Activated CD4-positive, alpha-beta T cell treated with anti-CD3 and anti-CD28 coated beads, Interleukin-2, amount 10 ng/mL, durations not matched to agents 7 days and 5 days (primary cell): ENCODE data around the gene ZNF740. TPM values are rescaled to one million over a fixed set of nuclear protein-coding genes. Genes with fewer than 3 reads are reported as not detected.
A peak's percentile ranks its signal among the peaks of the same experiment; 100 is the strongest.
"Not testable (repeated sequence)": the region's sequence is repeated elsewhere in the genome, so short reads cannot be mapped to it uniquely, and the experiment has no call there.

Experiments
- CTCF ChIA-PET: fragments of 350-600 bp; sonication (Branson Sonifier 250); formaldehyde crosslinking; loops from one replicate; lab custom pipeline; 2021; ENCODE audit warnings: antibody characterized with exemption; lab: Charles Lee
- POLR2A ChIA-PET: fragments of 350-600 bp; sonication (Branson Sonifier 250); formaldehyde crosslinking; loops from one replicate; lab custom pipeline; 2021; ENCODE audit warnings: antibody characterized with exemption; lab: Charles Lee
- DNase-seq: peaks from one replicate; pipeline ENCODE4 v3.0.0-alpha.2; 2020
- H3K27ac Mint-ChIP-seq: one replicate; pipeline ENCODE4 v1.8.0; 2021; ENCODE audit warnings: mild to moderate bottlenecking, moderate library complexity, mixed read lengths
- H3K27me3 Mint-ChIP-seq: one replicate; pipeline ENCODE4 v1.8.0; 2021; ENCODE audit warnings: mixed read lengths
- H3K36me3 Mint-ChIP-seq: one replicate; pipeline ENCODE4 v1.8.0; 2021; ENCODE audit warnings: low read depth, mixed read lengths
- H3K4me1 Mint-ChIP-seq: one replicate; pipeline ENCODE4 v1.8.0; 2021; ENCODE audit warnings: mixed read lengths
- H3K4me3 Mint-ChIP-seq: one replicate; pipeline ENCODE4 v1.8.0; 2021; ENCODE audit warnings: mild to moderate bottlenecking, moderate library complexity, mixed read lengths
- H3K9me3 Mint-ChIP-seq: one replicate; pipeline ENCODE4 v1.8.0; 2021; ENCODE audit warnings: mixed read lengths
- total RNA-seq, 2 experiments: library from RNA; stranded (reverse); gene quantifications; one replicate each; pipeline ENCODE4 v1.2.3, GENCODE V29; 2021

The ZNF740 gene
- total RNA-seq, 2 experiments from 2014 or later: 38.9 to 44.1 TPM

GRCh38 chr12:53177447-53177846 is 3.1 kb upstream of the ZNF740 start:
- H3K4me3 Mint-ChIP-seq, DNase-seq, POLR2A ChIA-PET, H3K27ac Mint-ChIP-seq, H3K27me3 Mint-ChIP-seq, H3K9me3 Mint-ChIP-seq: not testable (repeated sequence)
- CTCF ChIA-PET: interaction anchor here (0.7 to 4.4 kb wide), 5 partner anchors 13 to 144 kb away, joined by 3 to 33 read pairs (median 3); no protein-coding TSS in a partner anchor
- peaks cover 16% of the 10 kb centered on the region for H3K36me3 Mint-ChIP-seq
- peaks cover 41% of the 10 kb centered on the region for H3K4me1 Mint-ChIP-seq

DNA sequence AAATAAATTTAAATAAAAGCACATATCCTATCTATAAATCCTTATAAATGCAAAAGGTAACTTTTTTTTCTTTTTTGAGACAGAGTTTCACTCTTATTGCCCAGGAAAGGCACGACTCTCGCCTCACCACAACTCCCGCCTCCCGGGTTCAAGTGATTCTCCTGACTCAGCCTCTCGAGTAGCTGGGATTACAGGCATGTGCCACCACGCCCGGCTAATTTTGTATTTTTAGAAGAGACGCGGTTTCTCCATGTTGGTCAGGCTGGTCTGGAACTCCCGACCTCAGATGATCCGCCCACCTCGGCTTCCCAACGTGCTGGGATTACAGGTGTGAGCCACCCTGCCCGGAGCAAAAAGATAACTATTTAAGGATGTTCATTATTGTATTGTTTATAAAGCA is 1.7 kb upstream of the ZNF740 start:
- Mint-ChIP-seq H3K27ac (peak overlapping the region; percentile 95), H3K4me1 (peaks cover 52% of the 10 kb centered on the region), H3K36me3 (peaks cover 28% of the 10 kb centered on the region), H3K4me3 (peak overlapping the region; percentile 84)
- H3K27me3 Mint-ChIP-seq, DNase-seq, H3K9me3 Mint-ChIP-seq, POLR2A ChIA-PET: not testable (repeated sequence)
- CTCF ChIA-PET: interaction anchor here (0.6 to 4.4 kb wide), 6 partner anchors 18 to 311 kb away, joined by 3 to 33 read pairs (median 4); partner anchors contain the start of gene AAAS

DNA sequence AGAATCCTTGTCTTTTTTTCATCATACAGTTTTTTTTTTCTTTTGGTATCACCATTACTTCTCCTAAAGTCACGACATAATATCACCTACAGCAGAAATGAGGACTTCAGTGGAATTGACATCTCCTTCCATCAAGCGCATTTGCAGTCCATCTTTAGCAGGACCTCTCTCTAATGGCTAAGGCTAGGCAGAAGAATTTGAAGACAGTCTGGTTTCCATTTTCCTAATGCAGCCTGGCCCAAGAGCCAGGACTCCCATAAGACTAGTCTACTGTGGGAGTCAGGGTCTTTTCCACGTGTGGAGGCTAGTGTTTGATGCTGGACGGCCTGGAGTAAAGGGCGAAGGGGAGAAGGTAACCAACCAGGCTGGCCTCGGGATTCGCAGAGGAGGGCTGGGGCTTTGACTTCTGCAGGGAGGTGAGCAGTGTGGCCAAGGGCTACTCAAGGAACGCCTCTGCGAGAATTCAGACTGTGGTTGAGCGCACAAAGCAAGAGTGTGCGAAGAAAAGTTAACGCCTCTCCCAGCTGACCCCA is 769 bp upstream of the ZNF740 start:
- Mint-ChIP-seq H3K27me3 (no peaks in the 10 kb centered on the region), H3K27ac (peak overlapping the region; percentile 95), H3K4me3 (peak overlapping the region; percentile 84), H3K36me3 (peaks cover 36% of the 10 kb centered on the region), H3K9me3 (no peaks in the 10 kb centered on the region), H3K4me1 (peaks cover 59% of the 10 kb centered on the region)
- ChIA-PET CTCF (interaction anchor here (0.6 to 4.4 kb wide), 10 partner anchors 17 to 161 kb away, joined by 3 to 33 read pairs (median 4); partner anchors contain the start of genes AAAS and PFDN5), POLR2A (interaction anchor here (0.8 kb wide), 1 partner anchor 19 kb away, joined by 4 read pairs; no protein-coding TSS in a partner anchor)
- DNase-seq: no peak

DNA sequence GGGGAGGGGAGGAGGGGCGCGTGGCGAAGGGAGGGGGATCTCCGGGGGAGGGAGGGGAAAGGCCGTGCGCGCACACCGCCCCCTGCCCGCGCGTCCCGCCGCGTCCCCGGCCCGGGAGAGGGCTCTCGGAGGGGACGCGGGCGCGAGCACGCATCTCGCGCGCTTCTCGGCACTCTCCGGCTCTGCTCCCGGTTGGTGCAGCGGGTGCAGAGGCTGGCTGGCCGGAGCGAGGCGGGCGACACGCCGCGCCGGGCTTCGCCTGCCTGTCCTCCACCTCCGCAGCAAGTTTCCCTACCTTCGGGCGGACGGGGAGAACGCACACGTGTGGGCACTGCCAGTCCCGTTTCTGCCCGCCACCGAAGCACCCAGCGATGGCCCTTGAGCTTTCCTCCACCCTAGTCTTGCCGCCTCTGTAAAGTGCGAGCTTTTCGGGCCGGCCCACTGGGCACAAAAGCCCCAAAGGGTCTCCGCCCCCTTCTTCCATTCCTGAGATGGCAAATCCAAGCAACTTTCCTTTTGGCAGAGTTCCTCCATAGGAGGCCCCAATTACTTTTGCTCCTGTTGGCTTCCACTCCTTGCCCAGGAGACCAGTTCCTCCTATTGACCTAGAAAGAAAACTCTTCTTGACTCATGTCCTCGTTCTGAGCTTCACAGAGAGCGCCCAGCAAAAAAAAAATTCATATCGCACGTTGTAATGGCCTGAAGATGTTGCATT is 566 bp downstream of the ZNF740 start:
- Mint-ChIP-seq H3K4me3 (peak overlapping the region; percentile 84), H3K9me3 (no peaks in the 10 kb centered on the region), H3K36me3 (peaks cover 47% of the 10 kb centered on the region), H3K4me1 (peaks cover 60% of the 10 kb centered on the region), H3K27ac (peak overlapping the region; percentile 95), H3K27me3 (no peaks in the 10 kb centered on the region)
- ChIA-PET CTCF (interaction anchor here (0.5 to 4.4 kb wide), 18 partner anchors 8 to 301 kb away, joined by 3 to 33 read pairs (median 4); partner anchors contain the start of genes AAAS, ESPL1 and PFDN5), POLR2A (interaction anchor here (1.5 kb wide), 1 partner anchor 21 kb away, joined by 5 read pairs; no protein-coding TSS in a partner anchor)
- no peak for DNase-seq

DNA sequence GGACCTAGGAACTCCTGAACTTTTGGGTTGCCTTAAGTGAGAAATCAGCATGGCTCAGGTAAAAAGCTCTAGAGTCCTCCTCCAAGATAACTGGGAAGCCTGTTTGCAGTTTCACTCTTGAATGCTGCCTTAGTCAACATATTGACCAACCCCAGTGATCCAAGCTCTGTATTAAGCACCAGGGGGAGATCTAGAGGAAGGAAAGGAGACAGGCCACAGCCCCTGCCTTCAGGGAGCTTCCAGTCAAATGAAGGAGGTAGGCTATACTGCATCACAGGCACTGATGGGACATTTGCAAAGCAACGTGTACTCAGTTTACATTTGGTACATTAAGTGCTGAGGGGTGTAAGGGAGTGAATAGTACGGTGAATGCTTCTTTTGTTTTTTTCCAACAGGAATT is 1.4 kb downstream of the ZNF740 start:
- H3K27ac Mint-ChIP-seq: peak overlapping the region; percentile 82
- no peaks in the 10 kb centered on the region for H3K9me3 Mint-ChIP-seq
- H3K36me3 Mint-ChIP-seq: peaks cover 56% of the 10 kb centered on the region
- POLR2A ChIA-PET: no interaction called here
- peaks cover 60% of the 10 kb centered on the region for H3K4me1 Mint-ChIP-seq
- DNase-seq: no peak
- CTCF ChIA-PET: interaction anchor here (0.6 to 4.2 kb wide), 10 partner anchors 8 to 302 kb away, joined by 3 to 21 read pairs (median 5); partner anchors contain the start of genes AAAS and PFDN5
- H3K27me3 Mint-ChIP-seq: no peaks in the 10 kb centered on the region
- peak overlapping the region; percentile 84 for H3K4me3 Mint-ChIP-seq

DNA sequence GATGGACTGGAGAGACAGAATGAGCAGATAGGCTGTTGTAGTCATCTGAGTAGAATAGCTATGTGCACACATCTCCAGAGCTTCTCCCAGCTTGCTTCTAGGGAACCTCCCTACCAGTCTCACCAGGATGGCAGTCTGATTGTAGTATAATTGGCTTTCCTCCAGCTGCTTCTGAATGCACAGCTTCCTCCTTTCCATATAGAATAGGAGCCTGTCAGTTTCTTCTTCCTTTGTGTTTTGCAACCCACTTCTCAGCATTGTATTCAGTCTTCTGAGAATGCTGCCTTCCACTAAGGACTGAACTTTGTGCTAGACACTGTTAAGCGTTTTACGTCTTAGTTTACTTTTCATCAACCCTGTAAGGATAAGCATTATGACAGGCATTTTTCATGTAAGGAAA is 2.4 kb downstream of the ZNF740 start:
- POLR2A ChIA-PET: no interaction called here
- no peak for DNase-seq
- CTCF ChIA-PET: interaction anchor here (1.2 to 4.2 kb wide), 5 partner anchors 14 to 139 kb away, joined by 4 to 21 read pairs (median 6); partner anchors contain the start of genes AAAS and ESPL1
- Mint-ChIP-seq H3K4me1 (peaks cover 58% of the 10 kb centered on the region), H3K4me3 (peak overlapping the region; percentile 84), H3K9me3 (no peaks in the 10 kb centered on the region), H3K27ac (no peak overlapping the region), H3K27me3 (no peaks in the 10 kb centered on the region), H3K36me3 (peaks cover 66% of the 10 kb centered on the region)

GRCh38 chr12:53184828-53185227 is 4.3 kb downstream of the ZNF740 start:
- ChIA-PET POLR2A (no interaction called here), CTCF (interaction anchor here (0.6 to 9.7 kb wide), 4 partner anchors 13 to 295 kb away, joined by 3 to 71 read pairs (median 4); no protein-coding TSS in a partner anchor)
- Mint-ChIP-seq H3K27ac (peak overlapping the region; percentile 76), H3K4me3 (no peak overlapping the region), H3K36me3 (peaks cover 75% of the 10 kb centered on the region), H3K4me1 (peaks cover 52% of the 10 kb centered on the region), H3K27me3 (no peaks in the 10 kb centered on the region), H3K9me3 (no peaks in the 10 kb centered on the region)
- DNase-seq: no peak

DNA sequence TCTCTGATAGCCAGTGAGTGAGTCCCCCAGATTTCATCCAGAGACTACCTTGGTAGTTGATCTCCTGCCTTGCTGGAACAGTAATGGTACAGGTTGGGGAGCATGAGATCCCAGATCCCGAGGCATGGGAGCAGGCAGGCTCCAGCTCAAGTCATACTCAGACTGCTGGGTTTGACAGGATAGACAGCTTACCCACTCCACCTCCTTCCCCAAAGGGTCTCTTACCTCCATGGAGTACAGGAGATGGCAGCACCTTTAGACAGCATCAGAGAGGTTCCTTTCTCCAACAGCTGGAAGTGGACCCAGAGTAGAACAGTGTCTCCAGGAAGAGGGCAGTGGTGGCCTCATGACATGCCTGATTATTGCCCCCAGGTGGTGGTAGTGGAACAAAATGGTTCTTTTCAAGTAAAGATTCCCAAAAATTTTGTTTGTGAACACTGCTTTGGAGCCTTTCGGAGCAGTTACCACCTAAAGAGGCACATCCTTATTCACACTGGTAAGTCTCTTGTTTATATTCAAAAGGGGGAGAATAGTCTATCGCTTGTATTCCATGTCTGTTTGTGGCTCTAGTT is 5.1 kb downstream of the ZNF740 start:
- H3K4me3 Mint-ChIP-seq: no peak overlapping the region
- peaks cover 54% of the 10 kb centered on the region for H3K4me1 Mint-ChIP-seq
- H3K27ac Mint-ChIP-seq: no peak overlapping the region
- no peaks in the 10 kb centered on the region for H3K27me3 Mint-ChIP-seq
- peaks cover 77% of the 10 kb centered on the region for H3K36me3 Mint-ChIP-seq
- no peak for DNase-seq
- POLR2A ChIA-PET: no interaction called here
- H3K9me3 Mint-ChIP-seq: no peaks in the 10 kb centered on the region
- CTCF ChIA-PET: interaction anchor here (0.6 to 9.7 kb wide), 5 partner anchors 12 to 294 kb away, joined by 3 to 71 read pairs (median 4); partner anchors contain the start of gene AAAS

DNA sequence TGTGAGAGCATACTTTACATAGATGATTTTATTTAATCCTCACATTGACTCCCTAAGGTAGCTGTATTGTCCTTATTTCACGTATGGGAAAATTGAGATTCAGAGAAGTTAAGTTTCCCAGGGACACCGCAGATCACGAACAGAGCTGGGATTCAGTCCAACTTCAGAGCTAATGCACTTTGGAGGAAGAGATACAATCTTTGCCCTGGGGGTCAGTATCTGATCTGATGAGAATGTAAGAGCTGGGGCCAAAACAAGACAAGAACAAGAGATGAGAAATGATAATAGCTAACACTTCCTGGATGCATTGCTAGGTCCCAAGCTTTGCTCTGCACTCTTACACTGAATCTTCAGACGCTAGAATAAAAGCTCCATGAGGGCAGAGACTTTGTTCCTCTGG is 6.2 kb downstream of the ZNF740 start:
- DNase-seq: no peak
- Mint-ChIP-seq H3K27ac (no peak overlapping the region), H3K4me3 (no peak overlapping the region), H3K36me3 (peaks cover 79% of the 10 kb centered on the region), H3K27me3 (no peaks in the 10 kb centered on the region), H3K4me1 (peaks cover 57% of the 10 kb centered on the region), H3K9me3 (no peaks in the 10 kb centered on the region)
- ChIA-PET CTCF (interaction anchor here (0.8 to 9.7 kb wide), 9 partner anchors 10 to 135 kb away, joined by 3 to 71 read pairs (median 5); partner anchors contain the start of genes AAAS and ESPL1), POLR2A (no interaction called here)

DNA sequence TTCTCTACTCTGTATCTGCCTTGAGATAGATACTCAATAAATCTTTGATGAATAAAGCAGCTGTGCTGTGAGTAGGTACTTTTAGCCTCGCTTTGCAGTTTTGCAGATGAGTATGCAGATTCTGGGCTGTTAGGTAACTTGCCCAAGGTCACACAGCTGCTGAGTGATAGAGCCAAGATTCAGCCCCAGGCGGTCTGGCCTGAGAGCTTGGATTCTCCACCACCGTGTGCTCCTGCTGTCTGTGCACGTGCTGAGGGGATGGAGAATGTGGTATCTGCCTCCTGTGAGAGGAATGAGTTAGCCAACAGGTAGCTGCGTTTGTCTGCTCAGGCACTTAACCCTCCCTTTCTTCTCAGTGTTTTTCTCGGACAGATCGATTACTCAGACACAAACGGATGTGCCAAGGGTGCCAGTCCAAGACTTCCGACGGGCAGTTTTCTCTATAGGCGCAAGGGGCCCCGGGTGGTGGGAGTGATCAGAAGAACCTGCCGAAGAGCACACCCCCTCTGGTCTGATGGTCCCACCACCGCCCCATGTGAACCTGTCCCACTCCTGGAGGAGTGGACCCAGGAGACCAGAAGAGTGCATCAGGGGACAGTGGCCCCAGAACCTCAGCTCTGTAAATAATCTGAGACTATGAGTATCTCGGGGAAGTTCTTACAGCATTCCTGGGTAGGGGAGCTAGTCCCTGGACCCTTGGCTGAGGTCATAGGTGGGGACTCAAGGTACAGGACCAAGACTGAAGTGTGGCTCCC is 6.8 kb downstream of the ZNF740 start:
- DNase-seq: no peak
- ChIA-PET POLR2A (no interaction called here), CTCF (interaction anchor here (0.5 to 9.7 kb wide), 11 partner anchors 10 to 228 kb away, joined by 3 to 71 read pairs (median 4); partner anchors contain the start of genes AAAS and ESPL1)
- H3K4me1 Mint-ChIP-seq: peaks cover 52% of the 10 kb centered on the region
- H3K9me3 Mint-ChIP-seq: no peaks in the 10 kb centered on the region
- H3K27me3 Mint-ChIP-seq: no peaks in the 10 kb centered on the region
- H3K4me3 Mint-ChIP-seq: no peak overlapping the region
- peak overlapping the region; percentile 25 for H3K27ac Mint-ChIP-seq
- H3K36me3 Mint-ChIP-seq: peaks cover 79% of the 10 kb centered on the region

GRCh38 chr12:53190108-53190729 is 9.7 kb downstream of the ZNF740 start:
- Mint-ChIP-seq H3K4me3 (no peak overlapping the region), H3K9me3 (no peaks in the 10 kb centered on the region)
- CTCF ChIA-PET: interaction anchor here (0.6 to 9.7 kb wide), 8 partner anchors 9 to 239 kb away, joined by 3 to 71 read pairs (median 4); partner anchors contain the start of gene ESPL1

More at GRCh38 chr12:53190108-53190729, 9.7 kb downstream of the ZNF740 start:
- POLR2A ChIA-PET: no interaction called here
- peak; percentile 44 for DNase-seq
- Mint-ChIP-seq H3K27ac (no peak overlapping the region), H3K27me3 (no peaks in the 10 kb centered on the region), H3K4me1 (peaks cover 30% of the 10 kb centered on the region), H3K36me3 (peaks cover 83% of the 10 kb centered on the region)
